Islet precursor cell (in vitro differentiated cells): ENCODE measurements around the gene CCDC154.

Experiments
- DNase-seq: peaks from one replicate; pipeline ENCODE4 v3.0.0-alpha.2; 2018

The CCDC154 gene

DNA sequence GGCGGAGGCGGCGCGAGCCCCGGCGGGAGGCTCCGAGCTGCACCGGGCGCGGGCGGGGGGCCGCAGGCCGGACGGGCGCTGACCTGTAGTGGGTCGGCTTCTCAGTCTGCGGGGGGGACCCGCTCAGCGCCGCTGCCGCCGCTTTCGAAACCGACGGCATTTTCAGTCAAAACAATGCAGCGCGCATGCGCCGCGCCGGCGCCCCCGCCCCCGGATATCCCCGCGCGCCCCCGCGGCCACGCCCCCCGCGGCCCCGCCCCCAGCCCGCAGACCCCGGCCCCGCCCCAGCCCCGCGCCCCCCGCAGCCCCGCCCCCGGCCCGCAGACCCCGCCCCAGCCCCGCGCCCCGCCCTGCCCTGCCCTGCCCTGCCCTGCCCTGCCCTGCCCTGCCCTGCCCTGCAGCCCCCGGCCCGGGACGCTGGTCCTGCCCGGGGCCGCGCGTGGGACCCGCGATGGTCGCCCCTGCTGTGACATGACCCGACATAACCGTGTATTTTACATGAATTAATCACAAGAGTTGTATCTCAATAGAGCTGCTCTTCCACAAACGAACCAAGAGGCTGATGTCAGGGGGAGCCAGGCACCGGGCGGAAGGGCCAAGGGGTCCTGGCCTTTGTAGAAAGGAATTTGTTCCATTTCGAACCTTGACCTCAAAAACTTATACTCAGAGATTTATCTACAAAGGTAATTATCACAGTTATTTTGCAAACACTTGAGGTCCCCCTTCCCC lies 29.7 kb downstream of the CCDC154 start, which contains the start of gene UNKL:
UNKL (minus strand) TSS at position 173 of the 729 bp plus-strand sequence; CDS start at position 160, 13 bp downstream.
- DNase-seq = peak; percentile 86

DNA sequence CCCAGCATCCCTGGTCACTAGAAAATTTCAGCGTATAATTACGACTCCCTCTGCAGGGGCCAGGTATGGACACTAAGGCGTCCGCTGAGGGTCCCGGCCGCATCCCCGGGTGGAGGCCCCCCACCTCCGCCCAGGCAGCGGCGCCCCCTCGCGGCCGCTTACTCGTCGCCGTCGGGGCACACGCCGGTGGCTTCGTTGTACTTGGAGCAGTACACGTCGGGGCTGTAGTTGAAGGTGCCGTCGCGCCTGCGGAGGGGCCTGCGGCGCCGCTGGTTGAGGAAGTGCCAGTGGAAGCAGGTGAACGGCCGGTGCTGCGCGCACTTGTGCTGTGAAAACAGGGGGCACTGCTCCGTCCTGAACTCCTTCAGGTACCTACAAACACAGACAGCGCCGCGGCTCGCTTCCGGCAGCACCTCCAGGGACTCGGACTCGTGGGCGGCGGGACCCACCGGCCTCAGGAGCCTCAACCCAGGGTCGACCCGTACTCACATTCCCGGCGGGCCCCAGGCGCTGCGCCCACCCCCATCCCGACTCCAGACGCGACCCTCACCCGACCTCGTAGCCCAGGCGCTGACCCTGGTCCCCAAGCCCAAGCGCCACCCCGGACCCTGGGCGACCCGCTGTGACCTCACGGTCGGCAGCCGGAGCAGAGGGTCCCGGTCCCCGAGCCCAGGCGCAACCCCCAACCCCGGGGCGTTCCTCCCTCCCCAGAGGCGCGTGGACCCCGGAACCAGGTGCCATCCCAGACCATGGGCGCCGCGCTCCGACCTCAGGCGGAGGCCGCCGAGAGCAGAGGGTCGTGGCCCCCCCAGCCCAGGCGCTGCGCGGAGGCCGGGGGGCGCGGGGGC lies 30.4 kb downstream of the CCDC154 start:
- DNase-seq = peak; percentile 79

DNA sequence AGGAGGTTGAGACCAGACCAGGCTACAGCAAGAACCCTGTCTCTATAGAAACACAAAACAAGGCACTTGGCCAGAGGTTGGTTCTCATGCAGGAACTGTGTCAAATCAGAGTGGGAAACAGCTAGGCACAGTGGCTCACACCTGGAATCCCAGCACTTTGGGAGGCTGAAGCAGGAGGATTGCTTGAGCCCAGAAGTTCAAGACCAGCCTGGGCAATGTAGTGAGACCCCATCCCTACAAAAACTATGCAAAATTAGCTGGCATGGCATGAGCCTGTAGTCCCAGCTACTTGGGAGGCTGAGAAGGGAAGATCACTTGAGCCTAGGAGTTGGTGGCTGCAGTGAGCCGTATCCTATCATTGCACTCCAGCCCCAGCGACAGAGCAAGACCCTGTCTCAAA lies 31.5 kb downstream of the CCDC154 start:
- DNase-seq = no peak

DNA sequence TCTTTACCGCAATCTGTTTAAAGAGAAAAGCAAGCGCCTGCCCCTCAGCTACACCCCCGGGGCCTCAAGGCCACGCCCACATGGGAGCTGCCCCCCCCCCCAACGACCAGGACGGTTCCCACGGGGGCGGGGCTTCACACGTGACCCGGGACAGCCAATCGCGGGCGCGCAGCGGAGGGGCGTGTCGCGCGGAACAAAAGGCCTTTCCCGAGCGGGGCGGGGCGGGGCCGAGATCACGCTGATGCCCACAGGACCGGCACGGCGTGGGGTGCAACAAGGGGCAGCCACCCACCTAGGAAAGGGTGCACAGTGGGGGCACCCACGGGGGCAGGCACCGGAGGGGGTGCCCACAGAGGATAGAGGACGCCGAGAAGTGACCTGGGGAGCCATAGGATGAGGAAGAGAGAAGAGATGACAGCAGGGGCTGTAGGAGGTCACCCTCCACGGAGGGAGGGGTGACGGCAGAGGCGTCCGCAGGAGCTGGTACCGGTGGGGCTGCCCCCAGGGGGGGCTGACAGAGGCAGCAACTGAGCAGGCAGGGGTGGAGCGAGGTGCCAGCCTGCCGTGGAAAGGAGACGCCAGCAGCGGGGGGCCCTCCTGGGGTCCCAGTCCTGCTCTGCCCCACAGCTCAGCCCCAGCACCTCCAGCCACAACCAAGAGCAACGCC lies 36.1 kb downstream of the CCDC154 start:
- peak; percentile 94 for DNase-seq

DNA sequence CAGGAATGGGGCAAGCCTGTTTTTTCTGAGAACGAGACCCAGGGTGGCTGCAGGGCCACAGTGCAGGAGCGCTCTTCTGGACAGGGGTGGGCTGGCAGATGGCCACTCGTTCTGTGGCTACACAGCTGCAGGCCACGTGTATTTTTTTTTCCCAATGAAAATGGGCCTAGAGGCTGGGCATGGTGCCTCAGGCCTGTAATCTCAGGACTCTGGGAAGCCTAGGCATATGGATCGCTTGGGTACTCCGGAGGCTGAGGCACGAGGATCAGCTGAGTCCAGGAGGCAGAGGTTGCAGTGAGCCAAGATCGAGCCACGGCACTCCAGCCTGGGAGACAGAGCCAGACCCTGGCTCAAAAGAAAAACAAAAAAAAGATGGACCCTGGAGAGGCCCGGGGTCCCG lies 36.6 kb downstream of the CCDC154 start:
- no peak for DNase-seq

DNA sequence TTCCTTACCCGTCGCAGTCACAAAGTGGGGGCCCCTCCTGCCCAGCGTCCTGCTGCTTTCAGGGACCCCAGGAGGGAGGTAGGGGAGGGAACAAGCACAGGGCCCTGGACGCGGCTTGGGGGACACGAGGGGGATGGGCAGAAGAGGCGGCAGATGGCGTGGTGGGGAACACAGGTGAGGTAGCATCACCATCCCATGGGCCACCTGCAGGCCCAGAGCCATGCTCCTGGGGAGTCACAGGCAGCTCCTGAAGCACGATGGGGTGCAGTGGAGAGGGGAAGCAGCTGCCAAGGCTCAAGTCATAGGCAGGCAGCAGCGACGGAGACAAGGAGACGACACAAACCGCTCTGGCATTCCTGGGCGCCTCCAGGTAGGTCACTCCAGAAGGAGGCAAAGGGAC lies 40.6 kb downstream of the CCDC154 start:
- DNase-seq = peak; percentile 40

DNA sequence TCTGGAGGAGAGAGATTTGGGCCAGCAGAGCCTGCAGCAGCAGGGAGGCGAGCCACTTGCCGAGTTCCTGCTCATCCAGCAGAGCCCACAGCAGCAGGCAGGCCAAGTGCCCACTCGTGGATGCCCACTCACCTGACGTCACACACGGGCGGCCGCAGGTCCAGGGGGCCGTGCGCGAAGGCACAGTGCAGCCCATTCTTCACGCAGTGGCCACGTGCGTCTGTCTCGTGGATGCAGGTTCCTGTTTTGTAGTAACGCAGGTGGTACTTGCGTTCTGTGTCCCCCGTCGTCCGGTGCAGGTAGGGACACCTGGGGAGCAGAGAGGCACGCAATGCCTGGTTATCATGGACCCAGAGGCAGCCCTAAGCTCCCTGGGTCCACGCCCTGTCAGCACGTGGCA lies 41.3 kb downstream of the CCDC154 start:
- peak; percentile 38 for DNase-seq

DNA sequence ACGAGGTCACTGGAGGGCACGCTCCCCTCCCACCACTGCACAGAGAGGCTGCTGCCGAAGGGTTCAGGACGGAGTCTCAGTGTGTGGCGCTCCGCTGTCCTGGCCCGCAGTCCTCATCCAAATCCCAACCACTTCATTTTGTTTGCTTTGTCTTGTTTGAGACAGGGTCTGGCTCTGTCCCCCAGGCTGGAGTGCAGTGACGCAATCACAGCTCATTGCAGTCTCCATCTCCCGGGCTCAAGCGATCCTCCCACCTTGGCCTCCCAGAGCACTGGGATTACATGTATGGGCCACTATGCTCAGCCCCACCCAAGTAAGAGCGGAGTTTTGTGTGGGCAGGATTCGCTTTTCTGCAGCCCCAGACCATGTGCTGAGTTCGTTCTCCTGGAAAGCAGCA lies 42.6 kb downstream of the CCDC154 start:
- no peak for DNase-seq

DNA sequence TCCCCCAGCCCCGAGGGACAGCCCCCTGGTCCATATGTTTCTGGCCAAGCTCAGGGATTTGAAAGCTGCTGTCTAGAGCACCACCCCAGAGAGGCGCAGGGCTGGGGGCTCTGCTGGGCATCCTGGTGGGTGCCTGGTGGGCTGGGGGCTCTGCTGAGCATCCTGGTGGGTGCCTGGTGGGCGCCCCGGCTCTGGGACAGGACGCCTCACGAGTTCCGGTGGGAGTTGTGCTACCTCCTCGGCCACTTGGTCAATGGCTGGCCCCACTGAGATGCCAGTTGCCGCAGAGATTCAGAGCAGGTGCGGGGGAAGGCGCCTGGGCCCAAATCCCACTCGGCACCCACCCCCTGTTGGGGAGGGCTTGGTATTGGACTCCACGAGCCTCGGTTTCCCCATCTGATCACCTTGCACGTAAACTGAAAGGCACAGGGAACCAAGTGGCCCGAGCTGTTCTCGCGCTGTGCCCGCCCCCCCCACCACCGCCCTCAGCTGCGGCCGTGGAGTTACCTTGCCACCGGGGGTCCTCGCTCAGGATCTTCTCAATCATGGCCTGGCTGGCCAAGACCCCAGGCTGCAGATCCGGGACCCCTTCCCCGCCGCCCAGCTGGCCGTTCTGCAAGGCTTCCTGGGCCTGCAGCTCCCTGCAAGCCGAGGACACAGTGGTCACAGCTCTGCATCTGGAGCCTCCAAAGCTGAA lies 43.1 kb downstream of the CCDC154 start:
- DNase-seq = peak; percentile 35

DNA sequence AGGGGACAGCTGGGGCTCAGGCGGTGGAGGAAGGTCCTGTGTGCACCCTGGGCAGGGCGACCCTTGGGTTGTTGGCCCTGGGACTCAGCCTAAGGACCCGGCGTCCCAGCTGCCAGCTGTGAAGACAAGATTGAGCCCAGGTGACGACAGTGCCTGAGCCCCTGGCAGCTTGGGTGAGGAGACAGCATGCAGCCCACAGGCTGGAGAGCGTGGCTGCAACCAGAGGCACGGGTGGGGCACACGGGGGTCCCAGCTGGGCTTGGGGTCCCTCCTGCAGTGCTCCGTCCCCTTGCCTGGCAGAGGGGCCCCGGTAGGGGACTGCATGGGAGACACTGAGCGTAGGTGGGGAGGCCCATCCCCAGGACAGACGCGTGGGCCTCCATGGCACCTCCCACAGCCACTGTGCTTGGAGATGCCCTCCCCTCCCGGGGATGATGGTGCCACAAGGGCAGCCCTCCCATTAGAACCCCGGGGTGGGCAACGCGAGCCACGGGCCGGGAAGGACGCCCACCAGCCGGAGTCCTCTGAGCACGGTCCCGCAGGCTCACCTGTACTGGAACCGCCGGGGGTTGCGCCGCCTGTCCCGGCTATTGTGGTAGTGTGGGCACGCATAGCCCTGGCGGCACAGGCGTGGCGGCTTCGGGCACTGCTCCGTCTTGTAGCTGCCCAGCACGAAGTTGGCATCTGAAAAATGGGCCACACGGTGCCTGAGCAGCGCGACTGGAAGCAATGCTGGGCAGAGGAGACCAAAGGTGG lies 45.4 kb downstream of the CCDC154 start:
- DNase-seq = no peak

DNA sequence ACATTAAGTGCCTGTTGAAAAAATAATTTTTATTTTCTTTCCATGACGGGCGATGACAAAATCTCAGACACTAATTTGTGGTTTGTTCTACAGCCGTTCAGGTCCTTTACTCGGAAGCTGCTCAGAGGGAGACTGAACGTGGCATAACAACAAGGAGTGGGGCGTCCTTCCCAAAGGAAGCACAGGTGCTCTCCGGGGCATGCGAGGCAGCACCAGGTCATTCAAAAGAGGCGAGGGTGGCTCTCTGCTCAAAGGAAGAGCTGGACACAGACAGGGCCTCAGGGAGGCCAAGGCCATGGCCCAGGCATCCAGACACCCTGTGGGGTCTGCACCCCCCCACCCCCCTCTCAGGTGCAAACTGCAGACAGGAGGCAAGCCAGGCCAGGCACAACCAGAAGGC lies 46.0 kb downstream of the CCDC154 start:
- no peak for DNase-seq

DNA sequence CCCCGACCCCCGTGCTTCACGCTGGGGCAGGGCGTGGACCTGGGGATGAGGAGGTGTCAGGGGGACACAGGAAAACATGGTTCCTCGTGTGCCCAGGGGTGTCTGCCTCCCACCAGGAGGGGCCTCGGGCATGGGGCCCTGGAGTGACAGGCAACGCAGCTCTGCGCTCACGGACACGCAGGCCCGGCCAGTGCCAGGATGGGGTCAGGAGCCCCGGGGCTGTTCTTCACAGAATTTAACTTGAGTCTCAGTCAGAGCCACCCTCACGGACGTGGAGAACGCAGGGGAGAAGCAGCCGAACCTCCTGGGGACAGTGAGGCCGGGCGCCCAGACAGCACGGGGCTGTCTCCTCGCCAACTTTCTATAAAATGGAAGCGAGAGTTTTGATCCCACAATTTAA lies 46.6 kb downstream of the CCDC154 start:
- no peak for DNase-seq

DNA sequence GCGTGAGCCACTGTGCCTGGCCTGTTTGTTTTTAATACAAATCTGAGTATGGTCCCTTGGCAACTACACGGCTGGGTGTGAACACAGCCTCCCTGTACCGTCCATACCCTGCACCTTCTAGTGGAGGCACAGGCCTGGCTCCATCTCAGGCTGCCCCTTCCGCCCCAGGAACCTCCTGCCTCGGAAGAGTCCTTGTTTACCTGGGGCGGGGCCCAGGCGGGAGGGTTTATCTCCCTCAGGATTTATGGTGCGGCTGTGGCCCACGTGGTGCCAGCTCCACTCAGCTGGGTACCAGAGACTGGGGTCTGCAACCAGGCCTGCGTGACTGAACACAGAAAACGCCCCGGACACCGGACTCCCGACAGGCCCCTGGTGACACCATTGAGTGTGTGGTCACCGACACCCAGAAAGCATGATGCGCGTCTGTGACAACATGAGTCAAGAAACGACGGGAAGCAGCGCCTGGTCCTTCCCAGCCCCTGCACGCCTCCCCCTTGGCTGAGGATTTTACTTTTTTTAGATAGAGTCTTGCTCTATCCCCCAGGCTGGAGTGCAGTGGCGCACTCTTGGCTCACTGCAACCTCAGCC lies 48.8 kb downstream of the CCDC154 start:
- no peak for DNase-seq

DNA sequence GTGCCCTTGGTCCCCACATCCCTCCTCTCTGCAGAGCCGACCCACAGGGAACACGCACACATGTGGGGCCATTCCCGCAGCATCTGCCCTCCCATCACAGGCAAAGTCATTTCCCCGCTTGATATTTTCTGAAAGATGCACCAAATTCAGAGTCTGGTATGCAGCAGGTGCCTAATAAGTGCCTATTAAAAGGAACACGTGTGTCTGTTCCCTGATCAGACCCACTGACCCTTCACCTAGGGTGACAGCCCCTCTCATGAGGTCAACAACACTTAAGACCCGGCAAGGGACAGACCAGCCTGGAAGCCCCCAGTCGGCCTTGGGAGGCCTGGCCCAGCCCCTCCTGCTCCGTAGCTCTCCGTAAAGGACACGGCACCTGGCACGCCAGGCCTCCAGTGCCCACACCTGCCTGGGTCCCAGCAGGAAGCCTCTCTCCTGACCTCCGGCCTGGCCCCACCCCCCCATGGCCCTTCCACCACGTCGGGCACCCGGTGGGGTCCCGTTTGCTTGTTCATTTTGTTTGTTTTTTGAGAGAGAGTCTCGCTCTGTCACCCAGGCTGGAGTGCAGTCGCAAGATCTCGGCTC lies 49.9 kb downstream of the CCDC154 start:
- no peak for DNase-seq

DNA sequence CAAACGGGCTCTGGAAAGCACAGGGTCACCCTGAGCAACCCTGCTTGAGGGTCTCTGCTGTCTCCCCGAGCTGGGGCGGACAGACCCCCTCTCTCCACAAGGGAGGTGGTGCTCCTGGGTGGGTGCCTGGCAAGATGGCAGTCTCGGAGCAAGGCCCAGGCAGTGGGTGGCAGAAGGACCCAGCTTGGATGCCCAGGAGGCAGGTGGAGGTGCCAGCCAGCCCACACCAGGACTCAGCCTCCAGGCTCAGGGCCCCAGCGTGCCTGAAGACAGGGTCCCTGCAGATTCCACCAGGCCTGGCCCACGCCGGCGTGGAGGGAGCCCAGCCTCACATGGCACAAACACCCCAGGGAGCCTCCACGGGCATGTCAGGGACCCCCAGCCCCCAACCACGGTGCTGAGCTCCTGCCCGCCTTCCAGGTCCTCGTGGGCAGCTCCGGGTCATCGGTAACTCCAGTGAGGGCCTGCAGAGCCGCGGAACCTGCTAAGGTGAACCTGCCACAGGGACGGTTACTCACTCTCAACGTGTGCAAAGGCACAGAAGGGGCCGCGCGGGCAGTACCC lies 50.7 kb downstream of the CCDC154 start:
- no peak for DNase-seq

DNA sequence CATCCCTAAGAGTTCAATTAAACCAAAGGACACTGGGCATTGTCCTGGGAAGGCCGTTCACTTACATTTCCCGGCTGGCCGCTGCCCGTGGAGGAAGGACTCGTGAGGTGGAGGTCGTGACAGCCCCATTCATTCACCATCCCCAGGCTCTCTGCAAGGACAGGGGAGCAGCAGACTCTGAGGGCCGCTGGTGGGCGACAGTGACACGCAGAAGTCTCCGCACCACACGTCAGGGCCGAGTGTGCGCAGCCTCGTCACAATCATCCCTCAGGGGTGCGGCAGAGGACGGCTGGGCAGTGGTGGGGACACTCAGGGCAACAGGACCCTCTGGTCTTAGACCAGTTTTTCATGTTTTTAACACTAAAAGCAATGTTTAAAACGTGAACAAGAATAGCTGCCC lies 51.5 kb downstream of the CCDC154 start:
- no peak for DNase-seq

DNA sequence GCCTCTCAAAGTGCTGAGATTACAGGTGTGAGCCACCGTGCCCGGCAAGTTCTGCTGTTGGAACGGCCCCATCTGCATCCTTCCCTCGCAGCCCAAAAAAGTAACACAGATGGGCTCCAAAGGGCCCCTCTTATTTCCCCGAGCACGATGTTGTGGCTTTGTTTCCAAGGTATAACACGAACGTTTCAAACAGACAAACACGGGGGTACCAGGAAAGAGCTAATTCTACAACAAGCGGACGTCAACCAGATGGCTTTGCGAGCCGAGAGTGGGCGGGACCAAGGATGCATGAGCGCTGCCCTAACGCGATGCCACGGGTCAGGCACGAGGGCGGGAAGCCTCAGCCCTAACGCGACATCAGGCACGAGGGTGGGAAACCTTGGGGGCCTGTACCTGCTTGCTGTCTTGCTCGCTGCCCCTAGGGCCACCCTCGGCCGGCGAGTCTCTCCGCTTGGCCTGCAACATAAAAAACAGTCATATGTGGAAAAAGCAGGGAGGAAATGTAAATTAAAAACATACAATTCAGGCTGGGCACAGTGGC lies 54.0 kb downstream of the CCDC154 start:
- DNase-seq = no peak

DNA sequence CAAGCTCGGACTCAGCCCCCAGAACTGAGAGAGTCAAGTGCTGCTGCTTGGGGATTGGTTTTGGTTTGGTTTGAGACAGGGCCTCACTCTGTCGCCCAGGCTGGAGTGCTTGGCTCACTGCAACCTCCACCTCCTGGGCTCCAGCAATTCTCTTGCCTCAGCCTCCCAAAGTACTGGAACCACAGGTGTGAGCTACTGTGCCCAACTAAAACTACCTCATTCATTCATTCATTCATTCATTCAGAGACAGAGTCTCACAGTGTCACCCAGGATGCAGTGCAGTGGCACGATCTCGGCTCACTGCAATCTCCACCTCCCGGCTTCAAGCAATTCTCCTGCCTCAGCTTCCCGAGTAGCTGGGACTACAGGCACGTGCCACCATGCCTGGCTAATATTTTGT lies 54.6 kb downstream of the CCDC154 start:
- no peak for DNase-seq

DNA sequence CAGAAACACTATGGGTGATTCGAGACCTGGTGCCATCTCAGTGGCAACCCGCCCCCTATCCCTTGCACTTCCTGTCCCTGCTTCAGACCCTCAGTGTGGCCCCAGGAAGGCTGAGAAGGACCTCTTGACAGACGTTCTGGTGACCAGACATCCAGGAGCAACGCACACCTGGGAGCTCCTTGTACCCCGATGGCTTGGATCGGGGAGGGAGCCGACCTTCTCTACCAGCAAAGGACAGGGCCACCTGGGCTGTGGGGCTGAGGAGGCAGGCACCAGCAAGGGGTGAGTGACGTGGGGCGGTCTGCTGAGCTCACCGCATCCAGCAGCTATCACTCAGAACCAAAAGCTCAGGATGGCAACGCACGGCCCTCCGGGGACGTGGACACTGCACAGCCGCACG lies 57.0 kb downstream of the CCDC154 start:
- no peak for DNase-seq

DNA sequence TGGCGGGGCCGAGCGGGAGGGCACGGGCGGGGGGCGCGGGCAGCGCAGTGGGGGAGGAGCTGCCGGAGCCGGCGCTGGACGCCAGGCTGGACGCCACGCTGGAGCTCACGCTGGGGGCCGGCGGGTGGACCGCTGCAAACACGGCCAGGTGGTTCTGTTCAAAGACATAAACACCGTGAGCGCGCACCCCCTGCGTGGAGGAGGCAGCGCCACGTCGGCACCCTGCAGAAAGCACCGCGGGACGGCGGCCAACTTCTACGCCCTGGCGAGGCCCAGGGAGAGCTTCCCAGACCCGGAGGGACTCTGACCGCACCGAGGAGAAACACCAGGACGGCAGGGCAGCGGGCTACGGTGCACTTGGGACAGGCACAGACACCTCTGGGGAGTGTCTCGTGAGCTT lies 59.1 kb downstream of the CCDC154 start:
- no peak for DNase-seq
